Measurements from ENCODE around the gene ARHGAP24.
"Not testable (repeated sequence)": the region's sequence is repeated elsewhere in the genome, so short reads cannot be mapped to it uniquely, and the experiment has no call there.

The ARHGAP24 gene

DNA sequence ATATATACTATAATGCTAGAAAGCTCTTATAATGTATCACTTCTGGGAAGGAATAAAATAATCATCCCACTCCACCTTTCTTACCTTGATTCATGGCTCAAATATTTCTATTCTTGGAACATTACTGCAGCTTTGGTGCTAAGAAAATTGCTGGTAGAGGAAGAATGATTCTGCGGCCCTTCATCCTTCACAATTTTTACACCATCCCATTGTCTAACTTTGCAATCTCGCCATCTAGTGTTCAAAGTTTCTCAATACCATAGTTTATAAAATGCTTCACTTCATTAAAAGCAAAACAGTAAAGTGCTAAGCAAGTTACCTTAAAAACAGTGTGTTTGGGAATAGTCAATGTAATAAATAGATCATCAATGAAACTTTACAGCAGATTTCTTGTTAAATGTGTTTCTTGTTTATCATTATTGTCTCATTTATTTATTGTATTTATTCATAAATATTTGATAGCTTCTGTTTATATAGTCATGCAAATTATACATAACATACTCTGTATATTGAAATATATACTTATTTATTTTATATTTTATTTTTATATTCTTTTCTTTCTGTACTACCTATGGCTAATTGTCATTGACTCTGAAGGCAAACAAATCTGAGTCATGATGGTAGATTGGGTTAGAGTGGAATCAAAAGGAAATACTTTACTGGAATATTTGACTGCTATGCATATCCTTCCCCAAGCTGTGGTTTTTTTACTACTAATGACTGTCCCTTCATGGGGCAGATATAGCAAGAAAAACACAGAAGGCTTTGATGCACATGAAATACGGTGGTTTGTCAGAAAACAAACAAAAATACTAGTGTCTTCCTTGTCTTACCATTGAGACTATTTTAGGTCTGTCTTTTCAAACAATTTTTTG is 494.2 kb downstream of the ARHGAP24 start:
- no peak for DNase-seq

DNA sequence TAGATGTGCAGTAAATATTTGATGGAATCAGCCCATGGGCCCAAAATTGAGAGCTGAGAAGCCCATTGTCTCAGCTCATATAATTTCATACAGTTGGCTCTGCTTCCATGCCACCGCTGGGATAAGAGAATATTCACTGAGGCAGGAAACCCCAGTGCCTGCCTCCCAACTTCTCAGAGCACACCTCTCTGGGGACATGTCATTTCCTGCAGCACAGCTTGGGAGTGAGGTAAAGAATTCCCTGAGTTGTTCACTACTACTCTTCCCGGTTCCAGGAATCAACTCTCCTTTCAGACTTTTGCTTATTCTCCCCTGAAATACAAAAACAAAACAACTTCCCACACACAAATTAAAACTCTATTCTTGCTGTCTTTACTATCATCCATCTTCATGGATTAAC is 495.6 kb downstream of the ARHGAP24 start:
- no peak for DNase-seq

DNA sequence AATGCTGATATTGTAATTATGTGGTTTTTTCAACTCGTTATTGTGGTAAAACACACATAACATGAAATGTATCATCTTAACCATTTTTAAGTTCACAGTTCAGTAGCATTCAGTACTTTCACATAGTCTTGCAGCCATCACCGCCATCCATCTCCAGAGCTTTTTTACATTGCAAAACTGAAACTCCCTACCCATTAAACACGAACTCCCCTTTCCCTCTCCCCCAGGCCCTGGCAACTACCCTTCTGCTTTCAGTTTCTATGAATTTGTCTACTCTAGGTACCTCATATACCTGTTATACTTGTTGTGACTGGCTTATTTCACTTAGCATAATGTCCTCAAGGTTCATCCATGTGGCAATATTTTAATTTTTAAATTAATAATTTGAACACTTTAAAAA is 504.3 kb downstream of the ARHGAP24 start:
- DNase-seq: no peak

DNA sequence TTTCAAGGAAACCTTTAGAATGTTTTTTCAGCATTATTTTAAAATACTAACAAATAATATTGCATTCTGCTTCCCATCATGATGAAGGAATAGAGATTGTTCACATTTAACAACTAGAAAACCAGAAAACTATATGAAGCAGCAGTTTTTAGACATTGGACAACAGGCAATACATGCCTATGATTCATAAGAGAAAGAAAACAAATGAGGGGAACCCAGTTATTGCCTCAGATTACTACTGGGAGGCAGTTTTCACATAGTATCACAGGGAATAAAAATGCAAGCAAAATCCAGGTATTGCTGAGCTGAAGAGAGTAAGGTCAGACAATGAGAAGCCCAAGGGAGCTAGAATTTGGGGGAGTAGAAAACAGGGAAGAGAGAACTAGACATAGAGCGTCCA is 511.3 kb downstream of the ARHGAP24 start:
- no peak for DNase-seq

DNA sequence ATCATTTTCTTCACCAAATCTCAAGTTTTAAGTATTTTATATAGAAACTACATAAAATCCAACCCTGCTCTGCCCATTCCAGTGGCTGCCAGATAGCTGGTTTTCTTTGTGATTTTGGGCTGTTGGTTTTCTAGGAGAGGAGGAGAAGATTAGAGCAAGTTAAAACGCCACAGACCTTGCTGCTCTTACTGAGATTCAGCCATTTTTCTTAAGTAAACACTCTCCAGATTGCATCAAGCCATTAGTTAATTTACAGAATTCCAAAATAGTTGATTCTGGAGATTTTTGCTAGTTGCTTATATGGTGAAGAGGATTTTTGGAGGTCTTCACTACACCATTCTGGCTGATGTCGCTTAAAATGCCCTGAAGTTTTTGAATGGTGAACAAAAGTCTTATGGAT is 518.7 kb downstream of the ARHGAP24 start:
- DNase-seq: no peak

DNA sequence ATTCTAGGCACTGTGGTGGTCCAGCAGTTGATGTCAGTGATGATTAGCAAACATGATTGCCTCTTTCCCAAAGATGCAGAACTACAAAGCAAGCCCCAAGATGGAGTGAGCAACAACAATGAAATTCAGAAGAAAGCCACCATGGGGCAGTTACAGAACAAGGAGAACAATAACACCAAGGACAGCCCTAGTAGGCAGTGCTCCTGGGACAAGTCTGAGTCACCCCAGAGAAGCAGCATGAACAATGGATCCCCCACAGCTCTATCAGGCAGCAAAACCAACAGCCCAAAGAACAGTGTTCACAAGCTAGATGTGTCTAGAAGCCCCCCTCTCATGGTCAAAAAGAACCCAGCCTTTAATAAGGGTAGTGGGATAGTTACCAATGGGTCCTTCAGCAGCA is 519.6 kb downstream of the ARHGAP24 start:
- no peak for DNase-seq

DNA sequence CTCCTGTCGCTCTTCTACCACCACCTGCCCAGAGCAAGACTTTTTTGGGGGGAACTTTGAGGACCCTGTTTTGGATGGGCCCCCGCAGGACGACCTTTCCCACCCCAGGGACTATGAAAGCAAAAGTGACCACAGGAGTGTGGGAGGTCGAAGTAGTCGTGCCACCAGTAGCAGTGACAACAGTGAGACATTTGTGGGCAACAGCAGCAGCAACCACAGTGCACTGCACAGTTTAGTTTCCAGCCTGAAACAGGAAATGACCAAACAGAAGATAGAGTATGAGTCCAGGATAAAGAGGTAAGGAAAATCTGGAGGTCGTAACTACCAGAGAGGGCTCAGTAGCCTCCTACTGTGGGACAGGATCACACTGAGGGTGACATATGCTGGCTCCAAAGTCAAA is 520.4 kb downstream of the ARHGAP24 start:
- no peak for DNase-seq

DNA sequence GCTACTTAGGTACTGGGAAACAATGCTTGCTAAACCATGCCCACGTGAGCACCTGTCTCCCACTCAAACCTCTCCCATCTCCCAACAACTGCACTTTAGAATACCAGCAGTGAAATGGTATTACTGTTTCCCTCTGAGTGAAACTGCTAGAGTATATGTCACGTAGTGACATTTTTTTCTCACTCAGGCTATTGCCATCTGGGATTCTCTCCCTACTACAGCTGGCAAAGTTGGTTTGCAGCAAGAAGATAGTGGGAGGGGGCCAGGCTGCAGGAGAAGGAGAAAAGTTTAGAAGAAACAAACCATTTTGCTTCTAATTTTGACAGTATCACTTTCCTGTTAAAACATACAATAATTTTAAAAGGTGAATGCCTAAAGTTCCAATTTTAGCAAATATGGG is 526.6 kb downstream of the ARHGAP24 start:
- no peak for DNase-seq

DNA sequence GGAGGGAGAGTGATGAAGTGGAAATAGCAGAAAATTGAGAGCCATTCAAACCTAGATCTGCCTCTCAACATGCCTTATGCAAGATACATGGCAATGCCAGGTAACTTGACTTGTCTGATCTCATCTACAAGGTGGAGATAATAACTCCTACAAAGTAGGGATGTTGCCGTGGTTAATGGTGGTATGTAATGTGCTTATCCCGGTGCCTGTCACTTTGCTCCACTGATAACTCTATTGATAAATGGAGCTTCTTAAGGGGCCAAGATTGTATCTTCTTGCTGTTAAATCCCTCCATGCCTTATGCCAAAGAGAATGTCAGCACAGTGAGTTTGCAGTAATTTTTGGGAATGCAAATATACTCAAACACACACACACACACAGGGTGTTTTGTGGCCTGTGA is 529.1 kb downstream of the ARHGAP24 start:
- no peak for DNase-seq

DNA sequence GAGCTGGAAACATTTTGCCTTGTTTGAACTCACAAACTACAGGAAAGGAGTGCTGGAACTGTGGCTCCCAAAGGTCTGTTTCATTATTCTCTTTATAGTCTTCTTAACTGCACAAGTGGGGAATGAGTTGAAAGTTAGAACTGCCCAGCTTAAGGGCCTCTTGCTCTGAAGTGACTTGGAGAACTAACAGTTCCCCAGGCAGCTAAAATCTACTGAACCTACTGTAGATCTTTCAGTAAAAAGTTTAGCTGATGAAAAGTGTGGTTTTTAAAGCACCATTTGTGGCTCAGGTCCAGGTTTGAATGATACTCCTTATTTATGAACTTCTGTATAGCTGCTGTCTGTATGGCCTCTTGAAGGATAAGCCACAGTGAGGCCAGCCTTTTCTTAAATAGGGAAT is 531.1 kb downstream of the ARHGAP24 start:
- no peak for DNase-seq

DNA sequence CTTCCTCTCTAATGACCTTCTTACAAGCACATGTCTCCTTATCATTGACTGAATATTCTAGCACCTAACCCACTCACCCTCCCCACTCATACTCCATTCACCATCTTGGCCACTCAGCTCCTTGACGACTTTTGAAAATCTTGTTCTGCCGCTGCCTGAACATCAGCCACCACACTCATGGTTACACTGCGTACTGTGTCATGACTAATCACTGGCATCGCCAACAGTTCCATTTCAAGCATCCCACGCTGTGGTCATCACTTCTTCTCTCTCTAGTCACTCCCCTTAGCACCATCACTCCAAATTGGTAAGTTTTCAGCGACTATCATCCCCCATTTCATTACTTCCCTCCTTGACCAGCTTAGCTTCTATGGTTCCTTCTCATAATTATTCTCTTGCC is 532.1 kb downstream of the ARHGAP24 start:
- DNase-seq: no peak

DNA sequence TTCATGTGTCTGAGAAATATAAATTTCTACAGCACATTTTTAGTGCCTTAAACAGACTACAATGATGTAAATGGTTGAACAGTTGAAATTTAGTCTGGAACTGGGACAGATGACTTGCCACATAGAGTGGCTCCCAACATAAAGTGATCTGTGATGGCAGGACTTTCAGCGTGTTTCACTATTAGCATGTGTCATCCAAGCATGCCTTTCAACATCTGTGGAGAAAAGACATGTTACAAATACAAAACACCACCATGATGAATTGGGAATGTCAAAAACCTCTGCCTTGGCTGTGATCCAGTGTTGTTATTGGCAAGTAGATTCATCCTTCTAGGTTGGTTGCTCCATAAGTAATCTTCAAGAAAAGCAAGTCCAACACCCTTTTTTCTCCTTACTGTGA is 536.2 kb downstream of the ARHGAP24 start:
- no peak for DNase-seq

DNA sequence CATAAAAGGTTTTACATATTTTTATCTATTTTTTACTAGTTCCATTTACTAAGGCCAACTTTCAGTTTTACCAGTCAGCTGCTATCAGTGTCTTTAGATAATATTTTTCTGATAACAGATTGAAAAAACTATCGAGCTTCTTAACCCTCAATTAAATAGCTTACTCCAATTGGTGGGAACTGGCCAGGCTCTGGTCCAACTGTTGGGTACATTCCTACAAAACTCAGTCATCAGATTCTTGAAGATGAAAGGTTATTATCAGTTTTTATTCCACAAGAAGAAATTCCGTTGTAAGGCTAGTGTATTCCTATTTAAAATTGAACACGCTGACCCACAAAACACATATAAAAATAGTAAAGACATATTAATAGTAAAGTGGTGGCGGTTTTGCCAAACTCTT is 538.7 kb downstream of the ARHGAP24 start:
- DNase-seq: no peak

DNA sequence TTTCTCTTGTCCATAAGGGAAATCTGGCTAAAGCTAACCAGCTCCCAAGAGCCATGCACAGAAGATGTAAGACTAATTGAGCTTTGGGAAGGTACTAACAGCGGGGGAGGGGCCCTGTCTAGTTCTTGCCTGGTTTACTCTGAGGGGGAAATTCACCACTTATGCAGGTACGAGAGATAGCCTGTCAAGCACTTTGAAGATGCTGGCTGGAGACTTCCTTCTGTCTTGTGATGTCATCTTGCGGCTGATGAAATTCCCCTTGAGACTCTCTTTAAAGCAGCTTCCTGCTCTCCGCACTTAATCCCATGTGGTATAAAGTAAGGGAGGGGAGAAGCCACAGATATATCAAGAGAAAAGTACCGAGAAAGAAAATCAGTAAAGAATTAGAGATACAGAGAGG is 539.6 kb downstream of the ARHGAP24 start:
- DNase-seq: no peak

DNA sequence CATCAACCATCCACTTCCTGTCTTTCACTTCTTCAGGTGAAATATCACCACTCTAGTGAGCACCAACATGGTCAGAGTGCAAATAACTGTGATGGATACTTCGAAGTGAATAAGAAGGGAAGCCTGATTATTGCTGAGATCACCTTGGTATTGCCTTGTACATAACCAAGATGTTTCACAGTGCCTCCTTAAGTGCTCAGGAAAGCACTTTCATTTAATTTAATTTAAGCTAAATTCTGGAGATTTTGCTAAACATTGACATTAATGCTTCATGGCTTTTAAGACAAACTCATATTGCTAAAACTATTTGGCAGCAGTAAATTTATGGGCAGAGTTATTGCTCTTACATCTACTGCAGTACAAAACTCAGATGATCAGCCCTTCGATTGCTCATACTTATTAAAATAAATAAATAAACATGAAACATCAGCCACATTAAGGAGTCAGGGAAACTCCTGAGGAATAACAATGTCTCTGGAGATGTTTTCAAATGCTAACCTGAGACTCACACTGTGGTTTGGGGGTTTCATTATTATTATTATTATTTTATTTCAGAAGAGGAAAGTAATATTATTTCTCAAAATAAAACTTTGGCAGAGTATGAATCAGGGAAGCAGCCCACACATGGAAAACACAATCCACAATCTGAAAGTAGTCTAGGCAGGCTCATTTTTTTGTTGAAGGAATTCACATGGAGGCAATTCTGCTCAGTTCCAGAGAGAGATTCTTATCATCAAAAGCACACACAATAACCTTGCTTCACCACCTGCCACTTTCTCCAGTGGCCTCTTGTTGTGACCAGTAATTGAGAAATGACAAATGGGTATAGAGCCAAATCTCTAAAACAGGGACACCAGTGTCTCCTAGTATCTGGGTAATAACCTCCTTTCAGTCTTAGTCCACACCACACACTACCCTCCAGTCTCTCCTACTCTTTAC is 540.7 kb downstream of the ARHGAP24 start:
- DNase-seq: no peak

DNA sequence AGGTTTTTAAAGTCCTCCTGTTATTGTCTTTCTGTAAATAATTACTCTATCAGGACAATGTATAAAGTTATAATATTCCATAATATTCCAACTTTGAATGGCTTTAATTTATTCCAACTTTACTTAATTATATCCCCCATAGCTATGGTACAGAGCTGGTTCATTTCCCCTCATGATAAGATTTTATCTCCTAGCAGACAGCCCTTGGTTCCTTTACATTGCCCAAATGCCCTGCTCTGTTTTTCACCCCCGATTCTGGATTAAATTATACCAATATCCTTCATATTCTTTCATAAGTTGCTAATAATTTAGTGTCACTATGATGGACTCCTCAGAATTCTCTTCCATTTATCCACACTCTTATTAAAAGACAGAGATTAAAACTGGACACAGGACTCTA is 544.4 kb downstream of the ARHGAP24 start:
- DNase-seq: no peak

DNA sequence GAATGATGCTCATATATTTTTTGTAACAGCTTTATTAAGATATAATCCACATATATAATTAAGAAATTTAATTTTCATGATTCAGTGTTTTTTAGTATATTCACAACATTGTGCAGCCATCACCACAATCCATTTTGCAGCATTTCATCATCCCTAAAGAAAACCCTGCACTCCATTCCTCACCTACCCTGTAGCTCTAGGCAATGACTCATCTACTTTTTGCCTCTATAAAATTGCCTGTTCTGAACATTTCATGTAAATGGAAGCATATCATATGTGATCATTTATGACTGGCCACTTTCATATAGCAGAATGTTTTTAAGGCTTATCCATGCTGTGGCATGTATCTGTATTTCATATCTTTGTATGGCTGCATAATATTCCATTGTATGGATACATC is 545.0 kb downstream of the ARHGAP24 start:
- no peak for DNase-seq

DNA sequence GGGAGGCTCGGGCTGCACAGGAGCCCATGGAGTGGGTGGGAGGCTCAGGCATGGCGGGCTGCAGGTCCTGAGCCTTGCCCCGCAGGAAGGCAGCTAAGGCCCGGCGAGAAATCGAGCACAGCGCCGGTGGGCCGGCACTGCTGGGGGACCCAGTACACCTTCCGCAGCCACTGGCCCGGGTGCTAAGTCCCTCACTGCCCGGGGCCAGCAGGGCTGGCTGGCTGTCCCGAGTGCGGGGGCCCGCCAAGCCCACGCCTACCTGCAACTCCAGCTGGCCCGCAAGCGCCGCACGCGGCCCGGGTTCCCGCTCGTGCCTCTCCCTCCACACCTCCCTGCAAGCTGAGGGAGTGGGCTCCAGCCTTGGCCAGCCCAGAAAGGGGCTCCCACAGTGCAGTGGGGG is 546.7 kb downstream of the ARHGAP24 start:
- DNase-seq: not testable (repeated sequence)

DNA sequence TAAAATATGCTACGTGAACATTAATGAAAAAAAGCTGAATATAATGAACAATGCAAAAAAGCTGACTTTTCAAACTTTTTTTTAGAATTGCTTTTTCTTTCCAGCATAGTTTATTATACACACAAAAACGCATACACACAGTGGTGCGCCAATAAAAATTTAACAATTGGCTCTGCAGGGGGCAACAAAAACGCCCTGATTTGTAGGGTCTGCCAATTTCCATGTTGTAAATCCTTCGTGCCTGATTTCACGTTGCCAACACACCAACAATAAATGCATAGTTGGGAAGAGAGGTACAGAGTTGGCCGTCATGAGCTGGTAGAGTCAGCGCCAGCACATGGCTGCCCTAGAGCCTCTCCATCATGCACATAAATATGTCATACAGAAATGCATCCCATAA is 551.8 kb downstream of the ARHGAP24 start:
- no peak for DNase-seq

DNA sequence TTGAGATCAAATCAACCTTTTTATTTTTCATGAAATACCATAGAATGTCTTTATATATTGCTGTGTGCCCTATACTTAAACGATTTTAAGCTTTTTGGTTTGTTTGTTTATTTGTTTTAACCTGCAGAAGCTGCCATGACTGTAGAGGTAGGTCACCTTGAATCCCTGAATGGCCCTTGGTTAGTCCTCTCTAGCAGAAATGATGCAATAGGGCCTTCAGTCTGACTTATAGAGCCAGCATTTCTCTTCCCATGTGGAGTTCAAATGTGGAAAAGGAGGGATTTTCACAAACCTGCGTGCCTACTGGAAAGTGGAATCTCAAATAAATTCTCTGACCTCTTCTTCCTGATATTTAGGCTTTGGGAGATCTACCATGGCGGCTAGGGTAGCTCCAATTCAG is 557.0 kb downstream of the ARHGAP24 start:
- no peak for DNase-seq

DNA sequence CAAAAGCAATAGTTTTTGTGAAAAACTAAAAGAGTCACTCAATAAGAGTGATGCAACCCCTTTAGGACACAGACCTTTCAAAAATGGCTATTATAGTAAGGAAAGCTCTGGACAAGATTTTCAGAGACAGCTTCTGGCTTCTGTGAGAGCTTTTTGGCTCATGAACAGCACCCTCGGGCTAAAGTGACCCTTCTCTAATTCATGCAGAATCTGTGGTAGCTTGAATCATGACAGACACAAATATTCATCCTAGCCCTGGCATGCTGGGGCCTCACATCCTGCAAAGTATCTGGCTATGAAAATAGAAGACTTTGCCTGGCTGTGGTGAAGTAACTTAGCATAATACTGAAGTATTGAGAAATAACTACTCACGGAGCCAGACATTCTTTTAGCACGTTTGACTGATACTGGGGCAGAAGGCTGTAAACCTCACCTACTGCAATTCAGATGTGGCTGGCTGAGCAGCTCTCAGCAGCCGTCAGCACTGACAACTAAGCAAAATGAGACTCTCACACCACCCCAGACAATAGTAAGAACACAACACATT is 557.6 kb downstream of the ARHGAP24 start:
- DNase-seq: no peak

DNA sequence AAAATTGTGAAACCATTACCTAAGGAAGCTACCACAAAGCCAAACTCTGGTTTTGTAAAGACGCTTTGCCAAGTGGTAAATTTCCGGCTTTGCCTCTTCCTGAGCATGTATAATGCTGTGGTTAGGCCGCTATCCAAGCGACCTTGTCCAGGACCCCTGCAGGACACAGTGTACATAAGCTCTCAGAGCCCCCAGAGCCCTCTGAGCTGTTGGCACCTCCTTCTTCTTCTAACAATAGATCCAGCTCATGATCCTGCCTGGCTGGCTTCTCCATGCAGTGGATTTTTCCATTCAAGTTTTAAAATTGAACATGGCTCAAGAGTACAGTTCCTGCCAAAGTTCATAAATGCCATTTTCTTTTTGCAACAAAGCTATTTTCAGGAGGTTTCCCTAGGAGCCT is 558.2 kb downstream of the ARHGAP24 start:
- DNase-seq: no peak

DNA sequence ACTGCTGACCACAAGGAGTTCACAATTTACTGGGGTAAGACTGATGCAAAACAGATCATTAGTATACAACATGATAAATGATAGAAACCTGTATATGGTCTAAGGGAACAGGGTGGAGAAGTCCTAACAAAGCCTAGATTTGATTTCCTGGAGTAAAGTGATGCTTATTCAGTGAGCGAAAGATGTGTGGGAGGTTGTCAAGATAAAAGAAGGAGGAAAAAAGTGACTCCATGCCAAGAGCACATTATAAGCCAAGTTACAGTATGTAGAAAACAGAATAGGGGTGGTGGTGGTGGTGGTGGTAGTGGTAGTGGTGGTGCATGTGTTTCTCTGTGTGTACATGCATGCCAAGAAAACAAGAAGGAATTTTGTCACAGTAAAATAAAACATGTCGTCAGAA is 559.7 kb downstream of the ARHGAP24 start:
- DNase-seq: no peak

DNA sequence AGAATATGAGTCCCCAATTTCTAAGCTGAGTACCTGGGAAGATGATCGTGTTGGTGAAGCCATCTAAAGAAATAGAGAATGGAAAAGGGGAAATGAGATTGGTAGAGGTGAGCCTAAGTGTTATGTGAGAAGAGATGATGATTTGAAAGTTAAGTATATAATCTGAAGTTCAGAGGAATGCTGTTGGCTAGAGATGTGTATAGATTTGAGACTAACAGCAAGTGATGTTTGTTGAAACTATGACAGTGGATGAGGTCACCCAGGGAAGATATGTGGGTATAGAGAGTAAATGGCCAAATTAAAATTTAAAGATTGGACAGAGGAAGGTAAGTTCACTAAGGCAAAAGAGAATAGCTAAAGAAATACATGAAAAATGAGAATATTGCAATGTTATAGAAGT is 560.7 kb downstream of the ARHGAP24 start:
- DNase-seq: no peak

All from effector CD8-positive, alpha-beta T cell (primary cell).